ENCODE measurements around the gene IGF2BP3.

Gene IGF2BP3

DNA sequence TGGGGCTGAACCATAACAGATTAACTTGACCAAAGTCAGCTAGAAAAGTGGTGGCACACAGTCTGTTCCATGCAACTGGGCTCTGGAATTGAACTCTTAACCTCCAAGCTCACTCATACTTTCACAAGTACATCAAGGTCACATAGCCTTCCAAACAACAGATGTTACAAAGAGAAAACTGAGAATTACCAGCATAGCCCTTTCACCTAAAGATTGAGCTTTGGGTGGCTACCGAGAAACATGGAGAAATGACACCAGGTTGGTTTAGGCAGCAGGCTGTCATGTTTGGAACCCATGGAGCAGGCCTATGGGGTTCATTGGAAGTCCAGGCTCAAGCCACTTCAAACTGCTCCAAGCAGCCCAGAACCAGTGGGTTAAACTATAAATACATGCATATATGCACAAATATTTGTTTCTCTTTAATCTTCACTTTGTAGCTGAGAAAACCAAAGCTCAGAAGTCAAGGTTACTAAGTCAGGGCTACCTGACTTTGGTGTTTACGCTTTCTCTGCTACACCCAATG, 112.1 kb downstream of the IGF2BP3 start:
- Histone ChIP-seq H3K4me3 (ENCODE audit: insufficient read length, low read depth) (no peak overlapping the region), H3K36me3 (ENCODE audit: insufficient read depth, insufficient read length, low read length) (peaks cover 21% of the 10 kb centered on the region), H3K4me1 (ENCODE audit: insufficient read depth, insufficient read length) (no peaks in the 10 kb centered on the region), H3K27me3 (ENCODE audit: insufficient read depth, insufficient read length) (no peaks in the 10 kb centered on the region), H3K9me3 (ENCODE audit: insufficient read depth, low read length) (no peaks in the 10 kb centered on the region), H3K9ac (ENCODE audit: insufficient read length, low read depth) (no peak overlapping the region)
- no peak for TF ChIP-seq SUZ12 (IDR thresholded peaks at IDR 0.05; ENCODE audit: extremely low read depth, insufficient read depth, insufficient read length)
- no peak for TF ChIP-seq ZNF274 (IDR thresholded peaks at IDR 0.05; ENCODE audit: low read depth, low read length)
- TF ChIP-seq YY1 (IDR thresholded peaks at IDR 0.05; ENCODE audit: insufficient read depth, insufficient read length), result no peak
- no peak for DNase-seq (ENCODE audit: low read depth, low spot score)

DNA sequence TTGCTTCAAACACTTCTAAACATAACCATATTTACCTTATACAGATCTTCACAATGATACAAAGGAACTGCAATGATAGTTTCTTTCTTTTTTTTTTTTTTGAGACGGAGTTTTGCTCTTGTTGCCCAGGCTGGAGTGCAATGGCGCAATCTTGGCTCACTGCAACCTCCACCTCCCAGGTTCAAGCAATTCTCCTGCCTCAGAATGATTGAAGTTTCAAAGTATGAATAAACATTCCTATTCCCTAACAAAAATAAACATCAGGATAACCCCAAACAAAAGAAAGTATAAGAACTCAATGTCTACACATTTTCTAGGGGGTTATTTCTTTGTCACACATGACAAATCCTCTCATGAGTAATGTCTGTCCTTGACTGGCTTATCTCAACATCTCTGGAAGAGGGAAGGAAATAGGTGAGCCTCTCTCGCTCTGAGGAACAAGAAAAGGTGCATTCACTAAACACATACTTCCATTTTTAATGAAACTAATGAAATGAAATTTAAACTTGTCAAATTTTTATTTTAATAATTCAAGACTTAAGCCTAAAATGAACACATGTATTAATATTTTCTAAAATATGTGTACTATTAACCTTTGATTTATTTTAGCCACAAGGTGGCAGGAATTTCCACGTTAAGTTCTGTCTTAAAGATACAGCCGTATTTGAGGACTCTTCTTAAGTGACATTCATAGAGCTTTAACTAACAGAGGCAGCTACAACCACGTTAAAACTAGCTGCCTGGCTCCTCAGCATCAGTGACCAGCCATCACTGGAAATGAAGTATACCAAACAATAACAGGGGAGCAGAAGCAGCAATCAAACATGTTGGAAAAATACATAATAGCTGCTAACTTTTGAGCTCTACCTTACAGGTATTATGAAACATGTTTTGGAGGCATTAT, 112.8 kb downstream of the IGF2BP3 start:
- Histone ChIP-seq H3K9me3 (ENCODE audit: insufficient read depth, low read length) (no peaks in the 10 kb centered on the region), H3K4me1 (ENCODE audit: insufficient read depth, insufficient read length) (no peaks in the 10 kb centered on the region), H3K36me3 (ENCODE audit: insufficient read depth, insufficient read length, low read length) (peaks cover 18% of the 10 kb centered on the region), H3K4me3 (ENCODE audit: insufficient read length, low read depth) (no peak overlapping the region), H3K27me3 (ENCODE audit: insufficient read depth, insufficient read length) (no peaks in the 10 kb centered on the region), H3K9ac (ENCODE audit: insufficient read length, low read depth) (no peak overlapping the region)
- DNase-seq (ENCODE audit: low read depth, low spot score), result no peak
- TF ChIP-seq SUZ12 (IDR thresholded peaks at IDR 0.05; ENCODE audit: extremely low read depth, insufficient read depth, insufficient read length) (no peak), YY1 (IDR thresholded peaks at IDR 0.05; ENCODE audit: insufficient read depth, insufficient read length) (no peak), ZNF274 (IDR thresholded peaks at IDR 0.05; ENCODE audit: low read depth, low read length) (no peak)

DNA sequence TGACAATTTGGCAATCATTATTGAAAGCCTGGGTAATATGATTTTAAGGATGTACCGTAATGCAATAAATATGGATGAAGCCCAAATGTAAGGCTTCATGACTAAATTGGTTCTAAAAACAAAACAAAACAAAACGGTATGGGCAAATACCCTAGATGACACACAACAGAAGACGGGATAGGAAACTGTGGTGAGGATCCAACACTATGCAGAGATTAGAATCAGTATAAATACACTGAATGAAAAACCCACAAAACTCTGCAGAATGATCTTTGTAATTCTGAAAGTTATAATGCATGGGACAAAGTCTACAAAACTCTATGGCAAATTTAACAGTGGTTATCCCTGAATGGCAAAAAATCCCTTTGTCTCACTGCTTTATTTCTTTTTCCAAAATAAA, 113.6 kb downstream of the IGF2BP3 start:
- H3K36me3 ChIP-seq (ENCODE audit: insufficient read depth, insufficient read length, low read length), result peaks cover 17% of the 10 kb centered on the region
- H3K4me1 ChIP-seq (ENCODE audit: insufficient read depth, insufficient read length), result no peaks in the 10 kb centered on the region
- H3K9ac ChIP-seq (ENCODE audit: insufficient read length, low read depth), result no peak overlapping the region
- no peaks in the 10 kb centered on the region for H3K9me3 ChIP-seq (ENCODE audit: insufficient read depth, low read length)
- no peak overlapping the region for H3K4me3 ChIP-seq (ENCODE audit: insufficient read length, low read depth)
- no peak for TF ChIP-seq SUZ12 (IDR thresholded peaks at IDR 0.05; ENCODE audit: extremely low read depth, insufficient read depth, insufficient read length)
- no peak for DNase-seq (ENCODE audit: low read depth, low spot score)
- no peaks in the 10 kb centered on the region for H3K27me3 ChIP-seq (ENCODE audit: insufficient read depth, insufficient read length)

GRCh38 chr7:23356168-23356567, 114.1 kb downstream of the IGF2BP3 start:
- Histone ChIP-seq H3K4me1 (ENCODE audit: insufficient read depth, insufficient read length) (no peaks in the 10 kb centered on the region), H3K9me3 (ENCODE audit: insufficient read depth, low read length) (no peaks in the 10 kb centered on the region), H3K9ac (ENCODE audit: insufficient read length, low read depth) (no peak overlapping the region), H3K4me3 (ENCODE audit: insufficient read length, low read depth) (no peak overlapping the region), H3K36me3 (ENCODE audit: insufficient read depth, insufficient read length, low read length) (peaks cover 15% of the 10 kb centered on the region), H3K27me3 (ENCODE audit: insufficient read depth, insufficient read length) (no peaks in the 10 kb centered on the region)
- TF ChIP-seq ZNF274 (IDR thresholded peaks at IDR 0.05; ENCODE audit: low read depth, low read length) (no peak), YY1 (IDR thresholded peaks at IDR 0.05; ENCODE audit: insufficient read depth, insufficient read length) (no peak), SUZ12 (IDR thresholded peaks at IDR 0.05; ENCODE audit: extremely low read depth, insufficient read depth, insufficient read length) (no peak)
- DNase-seq (ENCODE audit: low read depth, low spot score), result no peak

DNA sequence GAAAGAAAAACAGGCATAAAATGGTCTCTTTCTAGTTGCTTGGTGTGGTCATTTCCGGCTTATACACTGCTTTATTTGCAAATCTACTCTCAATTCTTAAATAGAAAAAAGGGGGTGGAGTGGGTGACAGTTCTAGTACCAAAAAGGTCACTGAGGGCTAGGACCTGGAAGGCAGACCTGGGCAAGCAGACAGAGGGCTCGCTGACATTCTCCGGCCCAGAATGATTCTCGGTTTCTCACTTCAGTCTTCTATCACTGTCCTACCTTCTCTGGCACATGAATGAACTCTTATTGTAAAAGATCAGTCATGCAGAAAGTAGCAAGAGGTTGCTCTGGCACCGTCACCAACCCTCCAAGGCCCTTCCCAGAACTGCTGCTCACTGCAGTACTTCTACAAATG, 117.1 kb downstream of the IGF2BP3 start:
- DNase-seq (ENCODE audit: low read depth, low spot score), result no peak
- H3K9me3 ChIP-seq (ENCODE audit: insufficient read depth, low read length), result no peaks in the 10 kb centered on the region
- no peak for TF ChIP-seq YY1 (IDR thresholded peaks at IDR 0.05; ENCODE audit: insufficient read depth, insufficient read length)
- no peak for TF ChIP-seq ZNF274 (IDR thresholded peaks at IDR 0.05; ENCODE audit: low read depth, low read length)
- no peak for TF ChIP-seq SUZ12 (IDR thresholded peaks at IDR 0.05; ENCODE audit: extremely low read depth, insufficient read depth, insufficient read length)
- H3K4me1 ChIP-seq (ENCODE audit: insufficient read depth, insufficient read length), result no peaks in the 10 kb centered on the region
- H3K4me3 ChIP-seq (ENCODE audit: insufficient read length, low read depth), result no peak overlapping the region
- H3K36me3 ChIP-seq (ENCODE audit: insufficient read depth, insufficient read length, low read length), result peaks cover 20% of the 10 kb centered on the region
- no peak overlapping the region for H3K9ac ChIP-seq (ENCODE audit: insufficient read length, low read depth)
- H3K27me3 ChIP-seq (ENCODE audit: insufficient read depth, insufficient read length), result no peaks in the 10 kb centered on the region

DNA sequence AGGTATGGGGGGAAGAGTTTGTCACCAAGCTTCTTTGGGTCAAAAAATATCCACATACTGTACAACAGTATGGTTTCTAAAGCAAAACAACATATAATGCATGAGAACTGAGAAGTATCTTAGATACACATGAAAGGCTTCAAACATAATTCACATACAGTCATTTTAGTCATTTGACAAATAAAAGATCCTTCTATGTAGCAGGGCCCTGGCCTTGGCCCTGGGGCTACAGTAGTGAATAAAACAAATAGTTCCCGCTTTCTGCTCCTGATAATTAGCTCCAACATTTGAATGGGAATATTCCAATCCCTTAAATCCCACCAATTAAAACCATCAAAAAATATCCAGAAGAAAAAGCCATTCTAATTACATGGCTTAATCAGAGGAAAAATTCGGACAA, 119.8 kb downstream of the IGF2BP3 start:
- no peaks in the 10 kb centered on the region for H3K27me3 ChIP-seq (ENCODE audit: insufficient read depth, insufficient read length)
- TF ChIP-seq ZNF274 (IDR thresholded peaks at IDR 0.05; ENCODE audit: low read depth, low read length) (no peak), SUZ12 (IDR thresholded peaks at IDR 0.05; ENCODE audit: extremely low read depth, insufficient read depth, insufficient read length) (no peak), YY1 (IDR thresholded peaks at IDR 0.05; ENCODE audit: insufficient read depth, insufficient read length) (no peak)
- DNase-seq (ENCODE audit: low read depth, low spot score), result no peak
- H3K36me3 ChIP-seq (ENCODE audit: insufficient read depth, insufficient read length, low read length), result peaks cover 35% of the 10 kb centered on the region
- H3K9ac ChIP-seq (ENCODE audit: insufficient read length, low read depth), result no peak overlapping the region
- H3K4me1 ChIP-seq (ENCODE audit: insufficient read depth, insufficient read length), result no peaks in the 10 kb centered on the region
- H3K9me3 ChIP-seq (ENCODE audit: insufficient read depth, low read length), result no peaks in the 10 kb centered on the region
- no peak overlapping the region for H3K4me3 ChIP-seq (ENCODE audit: insufficient read length, low read depth)

- no peak overlapping the region for H3K9ac ChIP-seq (ENCODE audit: insufficient read length, low read depth)
- no peaks in the 10 kb centered on the region for H3K27me3 ChIP-seq (ENCODE audit: insufficient read depth, insufficient read length)
- no peaks in the 10 kb centered on the region for H3K9me3 ChIP-seq (ENCODE audit: insufficient read depth, low read length)
- DNase-seq (ENCODE audit: low read depth, low spot score), result peak; percentile 44
- no peak overlapping the region for H3K4me3 ChIP-seq (ENCODE audit: insufficient read length, low read depth)
- H3K4me1 ChIP-seq (ENCODE audit: insufficient read depth, insufficient read length), result no peaks in the 10 kb centered on the region
- peaks cover 44% of the 10 kb centered on the region for H3K36me3 ChIP-seq (ENCODE audit: insufficient read depth, insufficient read length, low read length)
- no peak for TF ChIP-seq YY1 (IDR thresholded peaks at IDR 0.05; ENCODE audit: insufficient read depth, insufficient read length)
- no peak for TF ChIP-seq SUZ12 (IDR thresholded peaks at IDR 0.05; ENCODE audit: extremely low read depth, insufficient read depth, insufficient read length)
- TF ChIP-seq ZNF274 (IDR thresholded peaks at IDR 0.05; ENCODE audit: low read depth, low read length), result no peak
Observed at GRCh38 chr7:23349484-23350157, 120.7 kb downstream of the IGF2BP3 start.

Data from NT2/D1 (cell line).